ENCODE measurements around the gene DRGX.

The DRGX gene

GRCh38 chr10:49344840-49345239 lies 51.0 kb downstream of the DRGX start:
- Histone ChIP-seq H3K23ac (ENCODE audit: low read length) (no peak overlapping the region), H2AFZ (ENCODE audit: insufficient read depth, low read length, poor library complexity) (no peak overlapping the region), H3K14ac (ENCODE audit: low read length) (no peak overlapping the region), H4K8ac (ENCODE audit: low read depth, low read length) (no peak overlapping the region), H3K18ac (ENCODE audit: low read length) (no peak overlapping the region), H2BK12ac (ENCODE audit: low read length) (no peak overlapping the region), H3K4me1 (ENCODE audit: control insufficient read depth in 1 of 2, insufficient read depth in 2 of 2, low read length in 2 of 2) (no peaks in the 10 kb centered on the region), H3K9me3 (ENCODE audit: insufficient read depth, low read depth, low read length) (no peaks in the 10 kb centered on the region), H3K9ac (ENCODE audit: low read length) (no peak overlapping the region), H3K79me2 (ENCODE audit: control insufficient read depth, insufficient read depth, low read length, poor library complexity) (no peaks in the 10 kb centered on the region), H3K27ac (ENCODE audit: low read depth, low read length) (no peak overlapping the region), H2BK5ac (ENCODE audit: low read depth, low read length, poor library complexity) (no peak overlapping the region), H3K4me2 (ENCODE audit: low read length) (no peak overlapping the region), H3K27me3 (ENCODE audit: insufficient read depth, low read length) (no peaks in the 10 kb centered on the region), H3K4ac (ENCODE audit: low read depth, low read length) (no peak overlapping the region), H3K4me3 (ENCODE audit: low read depth, low read length) (no peak overlapping the region), H3K79me1 (ENCODE audit: low read length) (no peaks in the 10 kb centered on the region), H2AK5ac (ENCODE audit: low read length) (no peak overlapping the region), H2BK120ac (ENCODE audit: insufficient read depth, low read length, poor library complexity) (no peak overlapping the region), H4K91ac (ENCODE audit: low read depth, low read length) (no peak overlapping the region), H4K12ac (ENCODE audit: low read depth, low read length) (no peak overlapping the region), H3K36me3 (ENCODE audit: control insufficient read depth in 1 of 2, insufficient read depth in 2 of 2, low read length in 2 of 2) (no peaks in the 10 kb centered on the region)
- DNase-seq: no peak
- no CpG with 5 or more reads among the region's 2 CpGs for WGBS (ENCODE audit: extremely low coverage, insufficient coverage, insufficient read length)

- Histone ChIP-seq H3K27me3 (ENCODE audit: insufficient read depth, low read length) (peaks cover 2% of the 10 kb centered on the region), H3K27ac (ENCODE audit: low read depth, low read length) (no peak overlapping the region), H2AFZ (ENCODE audit: insufficient read depth, low read length, poor library complexity) (no peak overlapping the region), H3K14ac (ENCODE audit: low read length) (no peak overlapping the region), H4K12ac (ENCODE audit: low read depth, low read length) (no peak overlapping the region), H3K79me2 (ENCODE audit: control insufficient read depth, insufficient read depth, low read length, poor library complexity) (no peaks in the 10 kb centered on the region), H2AK5ac (ENCODE audit: low read length) (no peak overlapping the region), H4K8ac (ENCODE audit: low read depth, low read length) (no peak overlapping the region), H3K4me2 (ENCODE audit: low read length) (no peak overlapping the region), H2BK120ac (ENCODE audit: insufficient read depth, low read length, poor library complexity) (no peak overlapping the region), H3K9me3 (ENCODE audit: insufficient read depth, low read depth, low read length) (peaks cover 1% of the 10 kb centered on the region), H2BK12ac (ENCODE audit: low read length) (no peak overlapping the region), H2BK5ac (ENCODE audit: low read depth, low read length, poor library complexity) (no peak overlapping the region), H3K23ac (ENCODE audit: low read length) (no peak overlapping the region), H3K9ac (ENCODE audit: low read length) (no peak overlapping the region), H3K4me1 (ENCODE audit: control insufficient read depth in 1 of 2, insufficient read depth in 2 of 2, low read length in 2 of 2) (no peaks in the 10 kb centered on the region), H3K36me3 (ENCODE audit: control insufficient read depth in 1 of 2, insufficient read depth in 2 of 2, low read length in 2 of 2) (no peaks in the 10 kb centered on the region), H3K4me3 (ENCODE audit: low read depth, low read length) (no peak overlapping the region), H3K4ac (ENCODE audit: low read depth, low read length) (no peak overlapping the region), H3K79me1 (ENCODE audit: low read length) (no peaks in the 10 kb centered on the region), H4K91ac (ENCODE audit: low read depth, low read length) (no peak overlapping the region), H3K18ac (ENCODE audit: low read length) (no peak overlapping the region)
- WGBS (ENCODE audit: extremely low coverage, insufficient coverage, insufficient read length): no CpG with 5 or more reads among the region's 1 CpG
- no peak for DNase-seq
Observed at GRCh38 chr10:49338604-49339003, 57.3 kb downstream of the DRGX start.

- Histone ChIP-seq H3K27me3 (ENCODE audit: insufficient read depth, low read length) (peaks cover 2% of the 10 kb centered on the region), H4K12ac (ENCODE audit: low read depth, low read length) (no peak overlapping the region), H3K4me1 (ENCODE audit: control insufficient read depth in 1 of 2, insufficient read depth in 2 of 2, low read length in 2 of 2) (no peaks in the 10 kb centered on the region), H4K91ac (ENCODE audit: low read depth, low read length) (no peak overlapping the region), H3K36me3 (ENCODE audit: control insufficient read depth in 1 of 2, insufficient read depth in 2 of 2, low read length in 2 of 2) (no peaks in the 10 kb centered on the region), H3K4me2 (ENCODE audit: low read length) (no peak overlapping the region), H2BK120ac (ENCODE audit: insufficient read depth, low read length, poor library complexity) (no peak overlapping the region), H3K9ac (ENCODE audit: low read length) (no peak overlapping the region), H4K8ac (ENCODE audit: low read depth, low read length) (no peak overlapping the region), H3K4me3 (ENCODE audit: low read depth, low read length) (no peak overlapping the region), H3K14ac (ENCODE audit: low read length) (no peak overlapping the region), H2BK12ac (ENCODE audit: low read length) (no peak overlapping the region), H2AFZ (ENCODE audit: insufficient read depth, low read length, poor library complexity) (no peak overlapping the region), H3K18ac (ENCODE audit: low read length) (no peak overlapping the region), H3K23ac (ENCODE audit: low read length) (no peak overlapping the region), H3K27ac (ENCODE audit: low read depth, low read length) (no peak overlapping the region), H2AK5ac (ENCODE audit: low read length) (no peak overlapping the region), H3K9me3 (ENCODE audit: insufficient read depth, low read depth, low read length) (peaks cover 1% of the 10 kb centered on the region), H3K4ac (ENCODE audit: low read depth, low read length) (no peak overlapping the region), H2BK5ac (ENCODE audit: low read depth, low read length, poor library complexity) (no peak overlapping the region), H3K79me2 (ENCODE audit: control insufficient read depth, insufficient read depth, low read length, poor library complexity) (no peaks in the 10 kb centered on the region), H3K79me1 (ENCODE audit: low read length) (no peaks in the 10 kb centered on the region)
- no peak for DNase-seq
- no CpG with 5 or more reads among the region's 1 CpG for WGBS (ENCODE audit: extremely low coverage, insufficient coverage, insufficient read length)
Observed at GRCh38 chr10:49335364-49335972, 60.4 kb downstream of the DRGX start.

GRCh38 chr10:49334964-49335363 lies 60.9 kb downstream of the DRGX start:
- H2BK12ac ChIP-seq (ENCODE audit: low read length): no peak overlapping the region
- no peak overlapping the region for H3K4me2 ChIP-seq (ENCODE audit: low read length)
- no peaks in the 10 kb centered on the region for H3K79me1 ChIP-seq (ENCODE audit: low read length)
- H4K12ac ChIP-seq (ENCODE audit: low read depth, low read length): no peak overlapping the region
- H3K9me3 ChIP-seq (ENCODE audit: insufficient read depth, low read depth, low read length): peaks cover 1% of the 10 kb centered on the region
- no peak overlapping the region for H3K4ac ChIP-seq (ENCODE audit: low read depth, low read length)
- no peak overlapping the region for H2BK120ac ChIP-seq (ENCODE audit: insufficient read depth, low read length, poor library complexity)
- no peak overlapping the region for H2AFZ ChIP-seq (ENCODE audit: insufficient read depth, low read length, poor library complexity)
- H3K9ac ChIP-seq (ENCODE audit: low read length): no peak overlapping the region
- H3K79me2 ChIP-seq (ENCODE audit: control insufficient read depth, insufficient read depth, low read length, poor library complexity): no peaks in the 10 kb centered on the region
- DNase-seq: no peak
- no peaks in the 10 kb centered on the region for H3K4me1 ChIP-seq (ENCODE audit: control insufficient read depth in 1 of 2, insufficient read depth in 2 of 2, low read length in 2 of 2)
- H2BK5ac ChIP-seq (ENCODE audit: low read depth, low read length, poor library complexity): no peak overlapping the region
- no peak overlapping the region for H3K27ac ChIP-seq (ENCODE audit: low read depth, low read length)
- peaks cover 2% of the 10 kb centered on the region for H3K27me3 ChIP-seq (ENCODE audit: insufficient read depth, low read length)
- H2AK5ac ChIP-seq (ENCODE audit: low read length): no peak overlapping the region
- no peak overlapping the region for H3K4me3 ChIP-seq (ENCODE audit: low read depth, low read length)
- H3K18ac ChIP-seq (ENCODE audit: low read length): no peak overlapping the region
- no peak overlapping the region for H3K14ac ChIP-seq (ENCODE audit: low read length)
- no peak overlapping the region for H3K23ac ChIP-seq (ENCODE audit: low read length)
- no peak overlapping the region for H4K8ac ChIP-seq (ENCODE audit: low read depth, low read length)
- no peak overlapping the region for H4K91ac ChIP-seq (ENCODE audit: low read depth, low read length)
- H3K36me3 ChIP-seq (ENCODE audit: control insufficient read depth in 1 of 2, insufficient read depth in 2 of 2, low read length in 2 of 2): no peaks in the 10 kb centered on the region
